Right lung (tissue), 5 donors: ENCODE data around the gene DNAJA2. TPM values are rescaled to one million over a fixed set of nuclear protein-coding genes. Genes with fewer than 3 reads are reported as not detected.

ENCODE experiments used
- DNase-seq, 2 donors: peaks; one replicate each; pipeline ENCODE4 v3.0.0-alpha.2; 2013
- polyA plus RNA-seq, 5 donors: library from polyadenylated mRNA; unstranded; fragments of 120-200 nt; gene quantifications; one replicate each; pipeline versions ENCODE4 v1.2.1 to v1.2.3, GENCODE V29; 2013; ENCODE audit warnings: inconsistent platforms in 1 of 5, low replicate concordance in 1 of 5; ENCODE audit not compliant: insufficient read length in 5 of 5, insufficient read depth in 1 of 5

DNAJA2 gene
- polyA plus RNA-seq, 5 donors = 62.1 to 72.0 (median 65.1) TPM

GRCh38 chr16:46929378-46930332 is 43.8 kb downstream of the DNAJA2 start:
- DNase-seq = peak in 1 of 2 donors; percentile 26

GRCh38 chr16:46928811-46929210 is 44.7 kb downstream of the DNAJA2 start:
- no peak for DNase-seq

GRCh38 chr16:46927273-46927672 is 46.2 kb downstream of the DNAJA2 start:
- DNase-seq = no peak

- DNase-seq = no peak
Measured at GRCh38 chr16:46926470-46927225, 46.8 kb downstream of the DNAJA2 start.

GRCh38 chr16:46924402-46924801 is 49.1 kb downstream of the DNAJA2 start:
- DNase-seq = no peak

GRCh38 chr16:46923513-46924295 is 49.8 kb downstream of the DNAJA2 start:
- no peak for DNase-seq

- DNase-seq = no peak
Measured at GRCh38 chr16:46922239-46922638, 51.2 kb downstream of the DNAJA2 start.

GRCh38 chr16:46920402-46921068 is 52.9 kb downstream of the DNAJA2 start:
- peak; percentile 62 to 69 for DNase-seq

GRCh38 chr16:46918905-46919792 is 54.3 kb downstream of the DNAJA2 start:
- no peak for DNase-seq

GRCh38 chr16:46918400-46918799 is 55.1 kb downstream of the DNAJA2 start:
- DNase-seq = no peak

GRCh38 chr16:46916980-46917379 is 56.5 kb downstream of the DNAJA2 start:
- no peak for DNase-seq

- DNase-seq = no peak
Measured at GRCh38 chr16:46915483-46916025, 57.9 kb downstream of the DNAJA2 start.

- no peak for DNase-seq
Measured at GRCh38 chr16:46914556-46915201, 58.8 kb downstream of the DNAJA2 start.

GRCh38 chr16:46911650-46912049 is 61.8 kb downstream of the DNAJA2 start:
- DNase-seq = no peak

- no peak for DNase-seq
Measured at GRCh38 chr16:46911038-46911437, 62.4 kb downstream of the DNAJA2 start.

- peak in 1 of 2 donors; percentile 53 for DNase-seq
Measured at GRCh38 chr16:46908540-46909372, 64.7 kb downstream of the DNAJA2 start.

GRCh38 chr16:46907061-46907774 is 66.3 kb downstream of the DNAJA2 start:
- DNase-seq = no peak
